ENCODE results near the gene UST.
"Not testable (repeated sequence)": the region's sequence is repeated elsewhere in the genome, so short reads cannot be mapped to it uniquely, and the experiment has no call there.

The UST gene

DNA sequence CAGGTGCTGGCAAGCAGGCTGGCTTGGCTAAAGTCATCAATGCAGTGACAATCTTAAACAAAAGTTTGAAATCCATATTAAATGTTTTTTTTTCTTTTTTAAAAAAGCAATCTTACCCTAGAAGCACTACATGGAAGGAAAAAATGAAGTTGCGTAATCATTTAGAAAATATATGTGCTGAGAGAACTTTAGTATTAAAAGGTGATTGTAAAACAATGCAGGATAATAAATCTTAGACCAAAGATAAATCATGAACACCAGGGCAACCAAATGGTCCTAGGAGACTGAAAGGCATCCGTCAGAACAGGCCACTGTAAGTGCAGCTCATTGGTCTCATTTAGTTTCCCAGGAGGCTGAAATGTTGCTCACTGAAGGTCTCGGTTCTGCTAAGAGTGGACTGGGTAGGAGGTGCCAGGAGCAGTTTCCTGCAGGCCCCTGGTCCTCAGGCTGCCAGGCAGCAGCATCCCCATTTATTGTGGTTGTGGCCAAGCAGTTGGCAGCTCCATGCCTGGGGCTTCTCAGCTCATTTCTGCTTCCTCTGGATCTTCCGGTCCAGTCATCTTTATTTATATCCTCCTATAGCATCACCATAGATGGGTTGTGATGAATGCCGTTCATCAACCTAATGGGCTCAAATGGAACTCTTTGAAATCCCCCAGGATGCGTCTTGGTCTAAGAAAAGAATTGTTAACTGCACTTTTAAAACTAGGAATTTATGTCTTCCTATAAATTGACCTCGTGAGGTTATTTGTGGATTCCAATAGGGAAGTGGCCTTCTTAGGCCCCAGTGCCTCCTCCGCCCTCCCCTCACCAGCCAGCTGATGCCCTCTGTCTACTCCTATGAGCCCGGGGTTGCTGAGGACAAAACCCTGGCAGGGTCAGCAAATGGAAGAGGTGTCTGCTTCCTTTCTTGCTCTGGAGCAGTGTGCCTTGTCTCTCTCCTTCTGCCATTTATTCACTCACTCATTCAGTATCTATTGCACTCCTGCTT lies 269.0 kb downstream of the UST start:
- no peak for DNase-seq

DNA sequence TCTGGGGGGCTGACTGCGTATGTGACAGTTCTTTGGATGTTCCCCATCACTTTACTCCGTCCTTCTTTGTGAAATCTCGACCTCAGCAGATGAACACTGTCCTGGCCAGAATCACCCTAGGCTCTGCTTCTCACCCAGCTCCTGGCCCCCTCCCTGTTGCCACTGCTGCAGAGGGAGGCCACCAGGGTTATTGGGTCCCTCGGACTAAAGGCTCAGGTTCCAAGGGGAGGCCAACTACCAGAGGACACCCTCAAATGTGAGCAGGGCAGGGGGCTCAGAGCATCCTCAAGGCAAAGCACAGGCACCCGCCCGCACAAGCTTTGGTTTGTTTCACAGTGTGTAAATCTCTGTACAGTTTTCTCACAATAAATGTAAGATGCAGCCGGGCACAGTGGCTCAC lies 269.9 kb downstream of the UST start:
- DNase-seq: no peak

DNA sequence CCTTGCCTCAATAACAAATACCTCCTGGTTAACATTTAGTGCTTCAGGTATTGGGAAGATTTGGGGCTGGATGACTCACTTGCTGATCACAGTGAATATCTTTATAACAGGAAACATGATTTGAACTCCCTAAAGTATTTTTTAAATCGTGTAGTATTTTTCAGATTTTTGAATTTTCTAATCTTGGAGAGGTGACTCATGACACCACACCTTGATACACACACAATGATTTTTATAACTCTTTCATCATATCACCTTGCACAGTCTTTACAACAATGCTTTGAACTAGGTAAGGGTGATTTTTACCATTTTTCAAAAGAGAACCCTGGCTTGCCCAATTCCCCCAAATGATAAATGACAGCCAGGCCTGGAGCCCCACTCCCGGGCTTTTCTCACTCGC lies 273.5 kb downstream of the UST start:
- DNase-seq: no peak

DNA sequence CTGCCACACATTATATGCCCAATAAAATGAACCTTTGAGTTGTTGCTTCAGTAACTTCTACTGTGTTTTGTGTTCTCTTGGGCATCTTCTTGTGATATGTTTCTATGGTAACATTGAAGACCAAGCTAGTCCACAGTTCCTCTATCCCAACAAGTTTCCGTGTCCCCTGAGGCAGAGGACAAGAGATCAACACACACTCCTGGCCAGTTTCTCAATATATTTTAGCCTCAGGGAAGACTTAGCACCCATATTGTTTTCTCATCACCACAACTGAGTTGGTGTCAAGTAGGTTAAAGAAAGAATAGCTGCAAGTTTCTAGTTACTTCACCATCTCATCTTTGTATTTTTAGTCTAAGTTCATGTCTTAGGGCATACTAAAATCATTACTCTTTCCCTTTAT lies 277.5 kb downstream of the UST start:
- no peak for DNase-seq

DNA sequence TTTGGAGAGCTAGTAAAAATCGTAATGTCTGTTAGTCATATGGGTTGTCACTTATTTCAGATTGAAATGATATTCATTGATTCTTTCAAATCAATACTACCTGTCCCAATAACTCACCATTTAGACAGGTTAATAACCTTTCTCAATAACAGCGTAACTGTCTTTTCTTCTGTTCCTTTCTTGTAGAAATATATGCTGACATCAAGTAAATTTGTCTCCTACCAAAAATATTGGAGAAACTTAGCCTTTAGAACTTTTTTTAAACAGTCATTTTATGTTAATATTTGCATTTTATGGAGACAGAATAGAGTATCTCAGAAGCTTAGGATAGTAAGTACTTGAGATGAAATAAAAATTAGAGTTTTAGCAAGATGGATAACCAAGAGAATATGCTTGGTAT lies 278.2 kb downstream of the UST start:
- DNase-seq: no peak

DNA sequence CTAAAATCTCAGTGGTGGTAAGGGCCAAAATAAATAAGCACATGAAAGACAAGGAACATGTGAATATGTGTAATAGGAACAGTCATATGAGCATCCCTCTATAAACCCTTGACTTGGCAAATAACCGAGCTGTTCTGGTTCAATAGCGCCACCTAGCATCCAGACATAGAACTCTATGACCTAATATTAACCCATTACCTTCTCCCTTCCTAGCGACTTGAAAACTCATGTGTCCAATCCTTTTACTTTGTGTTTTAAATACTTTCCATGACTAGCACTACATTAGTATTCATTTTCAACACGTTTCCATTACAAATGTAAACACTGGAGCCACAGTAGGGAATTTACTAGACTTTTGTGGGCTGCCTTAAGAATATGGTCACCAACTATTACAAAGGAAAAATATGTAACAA lies 279.7 kb downstream of the UST start:
- DNase-seq: peak; percentile 33

DNA sequence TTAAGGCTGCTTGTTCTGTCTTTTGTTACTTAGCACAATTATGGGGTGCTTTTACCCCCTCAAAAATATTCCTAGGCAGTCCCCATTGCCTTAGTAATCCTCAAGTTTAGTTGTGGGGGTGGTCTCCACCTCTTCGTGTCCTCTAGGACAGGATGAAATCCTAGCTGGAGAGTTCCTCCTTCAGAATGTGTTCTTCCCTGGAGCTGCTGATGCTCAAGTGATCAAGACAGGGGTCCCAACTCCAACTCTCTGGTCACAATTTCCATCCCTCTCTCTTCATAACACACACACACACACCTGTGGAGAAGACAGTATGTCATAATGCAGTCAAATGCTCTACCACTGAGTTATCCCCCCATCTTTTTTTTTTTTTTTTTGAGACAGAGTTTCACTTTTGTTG lies 280.7 kb downstream of the UST start:
- no peak for DNase-seq

DNA sequence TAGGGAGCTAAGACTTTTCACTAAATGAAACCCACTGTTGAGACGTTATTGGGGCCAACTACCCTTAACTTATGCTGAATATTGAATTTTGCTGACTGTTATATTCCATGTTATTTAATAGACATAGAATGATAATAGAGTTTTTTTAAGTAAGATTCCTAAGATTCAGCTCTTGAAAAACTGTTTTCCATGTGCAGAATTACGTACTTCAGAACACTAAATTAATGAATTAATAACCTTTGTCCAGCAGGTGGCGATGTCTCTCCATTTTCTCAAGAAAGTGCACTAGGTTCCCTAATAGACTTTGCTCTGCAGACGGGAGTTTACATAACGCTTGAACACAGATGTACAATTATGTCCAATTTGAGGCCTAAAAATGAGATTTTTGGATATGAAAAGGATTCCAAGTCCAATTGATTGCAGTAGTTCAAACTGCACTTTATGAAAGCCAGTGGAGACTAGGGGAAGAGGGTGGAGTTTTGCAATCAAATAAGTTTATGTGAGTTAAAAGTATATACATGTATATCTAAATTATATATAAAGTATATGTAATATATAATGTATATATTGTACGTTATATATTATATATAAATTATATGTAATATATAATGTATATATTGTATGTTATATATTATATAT lies 282.1 kb downstream of the UST start:
- peak; percentile 79 for DNase-seq

DNA sequence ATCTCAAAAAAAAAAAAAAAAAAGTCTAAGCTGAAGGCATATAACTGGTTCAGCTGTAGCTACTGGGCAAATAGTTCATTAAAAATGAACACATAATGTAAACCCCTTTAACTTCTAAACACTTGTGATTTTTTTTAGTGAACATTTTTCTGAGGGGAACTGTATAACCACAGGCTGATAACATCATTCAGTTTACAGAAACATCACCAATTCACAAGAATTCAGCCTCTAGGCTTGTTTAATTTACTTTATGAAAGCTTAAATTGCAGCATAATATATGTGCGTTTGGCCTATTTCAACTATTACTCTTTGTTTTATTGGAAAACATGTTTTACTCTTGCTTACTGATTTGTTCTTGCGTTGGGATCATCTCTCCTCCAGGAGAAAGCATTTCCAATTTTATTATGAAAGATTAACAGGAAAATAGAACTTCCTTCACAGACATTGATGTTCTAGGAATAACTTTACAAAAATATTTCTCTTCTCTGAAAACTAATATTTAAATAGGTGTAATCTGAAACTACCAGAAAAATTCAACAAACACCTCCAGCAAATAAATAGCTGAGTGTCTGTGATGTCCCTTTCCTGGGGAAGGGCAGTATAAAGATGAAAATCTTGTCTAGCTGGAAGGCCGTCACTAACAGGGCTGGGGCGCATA lies 284.5 kb downstream of the UST start:
- no peak for DNase-seq

DNA sequence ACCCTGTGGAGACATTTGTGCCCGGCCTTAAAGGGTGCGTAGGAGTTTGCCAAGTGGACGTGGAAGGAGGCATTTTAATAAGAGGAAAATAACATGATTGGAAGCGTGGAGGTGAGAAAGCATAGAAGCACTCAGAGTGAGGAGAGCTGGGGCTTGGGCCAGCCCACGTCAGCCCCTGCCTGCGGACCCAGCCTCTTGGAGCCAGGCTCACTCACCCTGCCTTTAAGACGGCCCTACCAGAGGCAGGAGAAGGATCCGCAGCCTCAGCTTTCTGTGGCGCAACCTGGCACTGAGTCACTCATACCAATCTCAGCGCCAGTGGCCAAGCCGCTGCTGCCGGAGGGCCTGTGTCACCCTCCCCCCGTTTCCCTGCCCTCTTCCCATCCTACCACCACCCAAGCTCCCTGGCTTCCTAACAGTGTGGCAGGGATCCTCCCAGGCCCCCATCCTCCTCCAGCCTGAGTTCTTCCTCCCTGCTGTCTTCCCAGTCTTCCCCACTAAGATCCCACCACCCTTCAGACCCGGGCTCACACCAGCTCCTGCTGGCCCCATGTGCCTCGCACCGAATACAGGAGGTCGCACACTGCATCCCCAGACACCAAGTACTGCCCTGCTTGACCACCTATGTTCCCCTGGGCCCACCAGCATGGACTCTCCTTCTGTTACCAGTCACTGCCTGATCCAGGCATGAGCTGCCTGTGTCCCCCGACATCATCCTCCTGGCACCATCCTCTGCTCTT lies 285.2 kb downstream of the UST start:
- DNase-seq: no peak

DNA sequence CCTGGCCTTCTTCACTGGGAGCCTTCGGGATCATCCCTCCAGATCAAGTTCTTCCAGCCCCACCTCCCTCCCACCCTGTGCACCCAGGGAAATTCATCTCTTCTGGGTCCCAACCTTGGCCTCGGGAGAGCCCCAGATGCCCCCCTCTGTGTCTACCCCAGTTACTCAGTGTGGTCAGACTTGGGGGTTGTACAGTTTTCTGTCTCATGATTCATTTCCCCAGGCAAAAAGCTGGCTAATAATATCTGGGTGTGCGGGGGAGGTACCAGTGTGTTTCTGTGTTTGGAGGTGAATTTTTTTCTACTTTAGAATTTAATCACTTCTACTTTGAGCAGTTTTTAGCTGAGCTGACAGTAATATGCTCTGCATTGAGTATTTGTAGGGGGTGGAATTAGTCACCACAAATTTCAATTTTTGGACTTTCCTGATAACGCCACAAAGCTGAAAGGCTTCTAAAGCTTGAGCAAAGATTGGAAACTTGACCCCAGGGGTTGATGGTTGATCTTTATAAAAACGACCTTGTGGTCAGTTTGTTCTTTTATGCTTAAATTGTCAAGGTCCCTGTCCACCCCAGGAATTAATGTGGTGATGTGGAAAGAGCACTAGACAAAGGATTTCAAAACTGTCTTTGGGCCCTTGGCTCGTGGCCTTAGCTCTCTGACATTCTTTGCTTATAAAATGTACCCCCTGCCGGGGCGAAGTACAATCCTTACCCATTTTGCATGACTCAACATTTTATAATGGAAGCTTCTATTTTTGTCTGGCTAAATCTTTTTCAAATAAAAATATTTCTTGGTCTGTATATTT lies 286.0 kb downstream of the UST start:
- no peak for DNase-seq

DNA sequence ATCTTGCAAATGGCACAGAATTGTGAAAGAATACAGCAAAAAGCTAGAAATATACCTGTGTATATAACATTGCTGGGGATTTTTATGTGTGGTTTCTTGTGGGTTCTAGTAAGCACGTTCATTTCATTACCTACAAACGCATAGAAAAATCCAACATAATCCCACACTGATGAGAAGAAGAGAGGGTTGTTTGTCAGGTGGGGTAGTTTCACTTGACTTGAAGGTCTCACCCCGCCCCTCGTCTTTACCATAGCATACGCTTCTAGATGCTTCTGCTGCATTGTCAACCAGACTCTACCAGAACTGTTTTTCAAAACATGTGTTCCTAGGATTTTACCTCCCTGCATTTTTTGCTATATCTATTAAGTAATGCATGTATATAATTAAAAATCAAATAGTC lies 286.6 kb downstream of the UST start:
- no peak for DNase-seq

DNA sequence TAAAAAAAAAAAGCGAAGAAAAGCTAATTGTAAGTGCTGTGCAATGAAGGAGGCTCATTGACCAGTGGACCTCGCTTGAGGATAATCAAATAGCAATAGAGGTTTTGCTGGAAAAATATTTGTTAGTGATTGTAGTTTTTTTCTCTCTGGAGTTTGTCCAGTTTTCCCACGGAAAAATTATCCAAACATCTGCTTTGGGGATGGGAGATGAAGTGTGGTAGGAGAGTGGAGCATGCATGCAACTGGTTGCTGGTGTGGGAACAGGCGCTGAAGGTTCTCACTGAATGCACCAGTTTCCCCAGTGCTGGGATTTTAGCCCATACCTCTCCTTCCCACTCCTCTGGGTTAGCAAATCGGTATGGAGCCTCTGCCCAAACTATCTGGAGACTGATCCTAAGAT lies 288.9 kb downstream of the UST start:
- DNase-seq: no peak

DNA sequence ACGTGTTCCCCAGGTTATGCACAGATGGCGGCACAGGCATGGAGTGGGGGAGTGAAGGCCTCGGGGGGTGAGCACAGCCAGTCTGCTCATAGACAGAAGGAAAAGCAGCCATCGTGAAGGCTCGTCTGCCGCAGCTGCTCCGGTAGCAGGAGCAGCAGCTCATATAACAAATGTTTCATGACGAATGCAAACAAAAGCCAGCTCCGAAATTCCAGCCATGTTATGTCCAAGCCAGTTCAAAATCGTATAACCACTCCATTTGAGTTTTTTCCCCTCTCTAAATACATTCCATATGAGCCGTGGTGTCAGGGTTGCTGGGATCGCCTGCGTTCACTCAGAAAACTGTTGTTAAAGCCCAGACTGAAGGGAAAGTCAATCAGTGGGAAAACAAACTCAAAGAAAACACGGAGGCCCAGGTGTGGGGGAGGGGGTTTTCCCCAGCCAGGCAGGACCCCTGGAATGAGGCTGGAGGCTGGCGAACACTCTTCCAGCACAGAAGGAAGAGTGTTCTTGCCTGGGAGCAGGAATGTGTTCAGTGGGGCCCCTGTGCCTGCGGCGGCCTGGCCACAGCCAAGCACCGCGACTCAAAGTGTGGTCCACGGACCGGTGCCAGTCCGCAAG lies 290.3 kb downstream of the UST start:
- peak; percentile 18 for DNase-seq

DNA sequence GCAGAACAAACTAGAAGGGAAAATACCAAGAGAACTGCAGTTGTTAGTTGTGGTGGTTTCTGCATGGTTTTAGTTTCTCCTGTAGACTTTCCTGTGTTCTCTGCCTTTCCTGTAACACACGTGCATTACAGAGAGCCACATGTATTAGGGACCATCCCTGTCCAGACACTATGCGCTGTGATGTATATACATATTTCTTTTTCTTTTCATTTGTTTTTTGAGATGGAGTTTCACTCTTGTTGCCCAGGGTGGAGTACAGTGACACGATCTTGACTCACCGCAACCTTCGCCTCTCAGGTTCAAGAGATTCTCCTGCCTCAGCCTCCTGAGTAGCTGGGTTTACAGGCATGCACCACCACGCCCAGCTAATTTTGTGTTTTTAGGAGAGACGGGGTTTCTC lies 292.2 kb downstream of the UST start:
- DNase-seq: not testable (repeated sequence)

DNA sequence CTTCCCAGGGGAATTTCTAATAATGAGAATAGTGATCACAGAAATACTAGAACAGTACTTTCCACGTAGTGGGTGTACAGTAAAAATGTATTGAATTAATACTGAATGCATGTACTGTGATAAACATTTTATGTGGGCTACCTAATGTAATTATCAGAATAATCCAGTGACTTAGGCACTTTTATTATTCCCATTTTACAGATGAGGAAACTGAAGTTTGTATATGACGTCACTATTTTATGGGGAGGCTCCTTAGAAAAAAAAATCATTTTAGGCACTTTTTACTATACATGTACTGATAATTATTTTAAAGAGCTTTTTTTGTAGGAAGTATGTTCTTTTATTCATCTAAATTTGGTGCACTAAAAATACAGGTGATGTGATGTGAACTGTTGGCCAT lies 295.1 kb downstream of the UST start:
- DNase-seq: no peak

DNA sequence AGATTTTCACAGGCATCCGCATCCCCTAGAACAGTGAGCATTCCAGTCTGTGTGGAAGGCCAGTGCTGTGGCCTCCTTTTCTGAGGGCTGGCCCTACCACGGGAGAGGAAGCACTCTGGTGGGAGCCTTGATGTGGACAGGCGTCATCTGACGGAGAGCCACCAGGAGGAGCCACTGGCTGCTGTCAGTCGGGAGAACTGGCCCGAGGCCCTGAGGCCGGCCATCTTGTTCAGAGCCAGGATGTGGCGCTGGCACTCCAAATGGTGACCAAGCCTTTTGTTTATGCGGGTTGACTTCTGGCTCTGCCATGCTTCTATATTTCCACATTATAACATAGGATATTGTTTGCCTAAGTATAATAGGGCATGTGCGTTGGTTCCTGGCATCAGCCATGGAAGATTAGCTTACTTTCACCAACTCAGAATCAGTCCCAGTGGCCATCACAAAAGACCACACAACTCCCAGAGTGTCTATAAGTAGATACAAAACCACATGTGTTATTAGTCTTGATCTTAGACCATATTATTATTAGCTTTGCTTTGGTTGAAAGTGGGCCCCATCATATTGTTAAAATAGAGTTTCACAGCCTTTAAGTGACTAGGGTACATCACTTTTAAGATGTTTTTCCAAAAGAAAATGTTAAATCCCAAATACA lies 296.8 kb downstream of the UST start:
- DNase-seq: no peak

DNA sequence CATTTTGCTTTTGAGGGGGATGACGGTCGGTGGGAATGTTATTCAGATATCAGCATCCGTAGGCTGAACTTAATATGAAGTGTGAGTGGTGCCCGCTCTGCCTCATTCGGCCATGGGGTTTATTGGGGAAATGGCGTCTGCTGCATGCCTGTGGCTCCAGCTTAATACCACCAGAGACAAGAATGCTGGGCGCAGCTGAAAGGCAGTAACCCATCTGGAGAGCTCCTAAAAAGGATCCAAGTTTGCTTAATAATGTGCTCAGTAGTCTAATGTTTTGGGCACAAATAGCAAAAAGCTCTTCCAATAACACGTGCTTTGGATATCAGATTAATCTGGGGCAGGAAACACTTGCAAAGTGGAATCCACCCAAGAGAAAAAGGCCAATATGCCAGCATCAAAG lies 297.7 kb downstream of the UST start:
- DNase-seq: no peak

DNA sequence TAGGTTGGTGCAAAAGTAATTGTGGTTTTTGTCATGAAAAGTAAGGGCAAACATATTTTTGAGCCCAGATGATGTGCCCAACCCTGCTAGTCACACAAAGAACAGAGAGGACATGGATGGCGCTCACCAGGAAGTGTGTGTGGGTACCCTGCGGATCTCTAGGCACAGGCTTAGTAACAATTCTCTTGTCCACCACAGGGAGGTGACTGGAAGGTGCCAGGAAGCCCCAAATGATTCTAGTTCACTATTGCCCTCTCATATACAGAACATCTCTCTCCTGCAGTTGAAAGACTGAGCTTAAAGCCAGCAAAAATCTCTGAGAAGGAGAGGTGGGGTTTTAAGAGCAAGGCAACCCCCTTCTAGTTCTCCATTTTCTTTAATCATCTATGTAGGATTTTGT lies 298.6 kb downstream of the UST start:
- no peak for DNase-seq

DNA sequence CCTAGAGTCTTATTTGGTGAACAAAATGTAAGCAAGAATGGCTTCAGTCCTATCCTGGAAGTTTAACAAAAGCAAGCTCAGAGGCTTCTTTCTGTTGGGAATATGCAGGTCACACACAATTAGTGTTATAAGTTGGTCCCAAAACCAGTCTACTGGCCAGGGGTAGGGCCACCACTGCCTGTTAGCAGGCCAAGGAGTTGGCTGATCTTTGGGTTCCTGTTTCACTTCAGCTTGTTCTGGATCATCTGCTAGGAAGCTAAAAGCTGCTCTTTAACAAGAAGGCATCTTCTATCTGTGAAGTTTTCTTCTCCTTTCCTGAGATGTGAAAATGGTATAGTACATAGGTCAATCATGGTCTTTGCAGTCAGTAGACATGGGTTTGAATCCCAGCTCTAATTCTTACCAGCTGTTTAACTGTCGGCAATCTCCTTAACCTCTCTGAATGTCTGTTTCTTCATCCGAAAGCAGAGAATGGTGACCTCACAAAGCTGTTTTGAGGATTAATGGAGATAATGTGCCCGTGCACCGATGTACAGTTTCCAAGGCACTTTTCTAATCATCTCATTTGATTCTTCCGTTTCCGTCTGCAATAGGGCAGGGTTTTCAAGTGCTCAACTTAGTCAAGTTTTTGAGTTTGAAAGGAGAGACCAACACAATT lies 299.5 kb downstream of the UST start:
- no peak for DNase-seq

DNA sequence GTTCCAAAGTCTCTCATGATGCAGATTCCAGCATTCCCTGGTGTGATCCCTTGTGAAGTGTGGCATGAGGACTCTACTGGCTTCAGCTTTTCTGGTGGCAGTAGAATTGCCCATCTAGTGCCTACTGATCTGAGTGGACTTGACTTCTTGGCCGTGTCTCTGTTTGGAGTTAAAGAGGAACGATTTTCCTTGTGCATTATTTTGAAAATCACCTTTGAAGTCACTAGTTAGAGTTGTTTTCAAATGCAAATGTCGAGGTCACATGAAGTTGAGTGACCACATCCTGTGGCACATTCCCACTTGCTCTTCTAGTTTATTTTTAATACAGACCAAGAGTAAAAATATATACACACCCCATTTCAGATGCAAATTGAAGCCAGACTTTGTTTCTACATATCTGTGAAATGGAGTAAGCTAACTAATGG lies 300.0 kb downstream of the UST start:
- no peak for DNase-seq

Data from NCI-H1092 (cell line).